ENCODE measurements around the gene COL20A1.

DNA sequence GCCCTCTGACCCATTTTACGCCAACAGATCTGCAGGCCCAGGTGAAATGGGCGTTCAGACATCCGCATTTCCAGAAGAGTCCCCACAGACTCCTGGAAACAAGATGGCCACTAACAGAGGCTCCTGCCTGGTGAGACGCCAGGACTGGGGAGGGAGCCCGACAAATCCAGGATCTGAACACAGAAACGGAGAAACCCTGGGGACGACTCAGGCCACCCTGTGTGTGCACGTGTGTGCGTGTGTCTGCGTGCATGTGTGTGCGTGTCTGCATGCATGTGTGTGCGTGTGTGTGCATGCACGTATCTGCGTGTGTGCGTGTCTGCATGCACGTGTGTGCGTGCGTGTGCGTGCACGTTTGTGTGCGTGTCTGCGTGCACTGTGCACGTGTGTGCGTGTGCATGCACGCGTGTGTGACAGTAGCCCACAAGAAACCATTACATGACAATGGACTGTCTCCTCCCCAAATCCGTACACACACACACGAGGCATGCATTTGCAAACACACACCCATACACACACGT lies 43.3 kb downstream of the COL20A1 start:
- TF ChIP-seq, protein P1, sequence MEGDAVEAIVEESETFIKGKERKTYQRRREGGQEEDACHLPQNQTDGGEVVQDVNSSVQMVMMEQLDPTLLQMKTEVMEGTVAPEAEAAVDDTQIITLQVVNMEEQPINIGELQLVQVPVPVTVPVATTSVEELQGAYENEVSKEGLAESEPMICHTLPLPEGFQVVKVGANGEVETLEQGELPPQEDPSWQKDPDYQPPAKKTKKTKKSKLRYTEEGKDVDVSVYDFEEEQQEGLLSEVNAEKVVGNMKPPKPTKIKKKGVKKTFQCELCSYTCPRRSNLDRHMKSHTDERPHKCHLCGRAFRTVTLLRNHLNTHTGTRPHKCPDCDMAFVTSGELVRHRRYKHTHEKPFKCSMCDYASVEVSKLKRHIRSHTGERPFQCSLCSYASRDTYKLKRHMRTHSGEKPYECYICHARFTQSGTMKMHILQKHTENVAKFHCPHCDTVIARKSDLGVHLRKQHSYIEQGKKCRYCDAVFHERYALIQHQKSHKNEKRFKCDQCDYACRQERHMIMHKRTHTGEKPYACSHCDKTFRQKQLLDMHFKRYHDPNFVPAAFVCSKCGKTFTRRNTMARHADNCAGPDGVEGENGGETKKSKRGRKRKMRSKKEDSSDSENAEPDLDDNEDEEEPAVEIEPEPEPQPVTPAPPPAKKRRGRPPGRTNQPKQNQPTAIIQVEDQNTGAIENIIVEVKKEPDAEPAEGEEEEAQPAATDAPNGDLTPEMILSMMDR (IDR thresholded peaks at IDR 0.05): no peak
- no peak for TF ChIP-seq POLR2A (IDR thresholded peaks at IDR 0.05)

Measured in right lobe of liver (tissue), 4 donors.